ENCODE results near the gene RCL1. TPM values are rescaled to one million over a fixed set of nuclear protein-coding genes. Genes with fewer than 3 reads are reported as not detected.
A peak's percentile ranks its signal among the peaks of the same experiment; 100 is the strongest.

RCL1 gene
- polyA plus RNA-seq, 1 experiment: 7.8 TPM

DNA sequence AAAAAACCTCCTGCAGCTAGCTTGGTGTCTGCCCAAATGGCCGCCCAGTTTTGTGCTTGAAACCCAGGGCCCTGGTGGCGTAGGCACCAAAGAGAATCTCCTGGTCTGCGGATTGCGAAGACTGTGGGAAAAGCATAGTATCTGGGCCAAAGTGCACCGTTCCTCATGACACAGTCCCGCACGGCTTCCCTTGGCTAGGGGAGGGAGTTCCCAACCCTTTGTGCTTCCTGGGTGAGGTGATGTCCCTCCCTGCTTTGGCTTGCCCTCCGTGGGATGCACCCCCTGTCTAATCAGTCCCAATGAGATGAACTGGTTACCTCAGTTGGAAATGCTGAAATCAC is 109.4 kb downstream of the RCL1 start:
- no peaks in the 10 kb centered on the region for H3K9me3 ChIP-seq (ENCODE audit: control insufficient read depth, insufficient read depth, low read length)
- no peak overlapping the region for H3K4me3 ChIP-seq (ENCODE audit: low read depth, low read length)
- ChIA-PET CTCF (no interaction called here), POLR2A (interaction anchor here (0.9 kb wide), 1 partner anchor 46 kb away, joined by 4 read pairs; no protein-coding TSS in a partner anchor)
- no peaks in the 10 kb centered on the region for H3K27me3 ChIP-seq (ENCODE audit: control insufficient read depth, insufficient read depth, low read length)
- H3K27ac ChIP-seq (ENCODE audit: low read depth, low read length): no peak overlapping the region
- no peak for DNase-seq (ENCODE audit: low read depth, low spot score)
- TF ChIP-seq, protein P1, sequence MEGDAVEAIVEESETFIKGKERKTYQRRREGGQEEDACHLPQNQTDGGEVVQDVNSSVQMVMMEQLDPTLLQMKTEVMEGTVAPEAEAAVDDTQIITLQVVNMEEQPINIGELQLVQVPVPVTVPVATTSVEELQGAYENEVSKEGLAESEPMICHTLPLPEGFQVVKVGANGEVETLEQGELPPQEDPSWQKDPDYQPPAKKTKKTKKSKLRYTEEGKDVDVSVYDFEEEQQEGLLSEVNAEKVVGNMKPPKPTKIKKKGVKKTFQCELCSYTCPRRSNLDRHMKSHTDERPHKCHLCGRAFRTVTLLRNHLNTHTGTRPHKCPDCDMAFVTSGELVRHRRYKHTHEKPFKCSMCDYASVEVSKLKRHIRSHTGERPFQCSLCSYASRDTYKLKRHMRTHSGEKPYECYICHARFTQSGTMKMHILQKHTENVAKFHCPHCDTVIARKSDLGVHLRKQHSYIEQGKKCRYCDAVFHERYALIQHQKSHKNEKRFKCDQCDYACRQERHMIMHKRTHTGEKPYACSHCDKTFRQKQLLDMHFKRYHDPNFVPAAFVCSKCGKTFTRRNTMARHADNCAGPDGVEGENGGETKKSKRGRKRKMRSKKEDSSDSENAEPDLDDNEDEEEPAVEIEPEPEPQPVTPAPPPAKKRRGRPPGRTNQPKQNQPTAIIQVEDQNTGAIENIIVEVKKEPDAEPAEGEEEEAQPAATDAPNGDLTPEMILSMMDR (IDR thresholded peaks at IDR 0.05; ENCODE audit: low read depth, low read length): no peak

DNA sequence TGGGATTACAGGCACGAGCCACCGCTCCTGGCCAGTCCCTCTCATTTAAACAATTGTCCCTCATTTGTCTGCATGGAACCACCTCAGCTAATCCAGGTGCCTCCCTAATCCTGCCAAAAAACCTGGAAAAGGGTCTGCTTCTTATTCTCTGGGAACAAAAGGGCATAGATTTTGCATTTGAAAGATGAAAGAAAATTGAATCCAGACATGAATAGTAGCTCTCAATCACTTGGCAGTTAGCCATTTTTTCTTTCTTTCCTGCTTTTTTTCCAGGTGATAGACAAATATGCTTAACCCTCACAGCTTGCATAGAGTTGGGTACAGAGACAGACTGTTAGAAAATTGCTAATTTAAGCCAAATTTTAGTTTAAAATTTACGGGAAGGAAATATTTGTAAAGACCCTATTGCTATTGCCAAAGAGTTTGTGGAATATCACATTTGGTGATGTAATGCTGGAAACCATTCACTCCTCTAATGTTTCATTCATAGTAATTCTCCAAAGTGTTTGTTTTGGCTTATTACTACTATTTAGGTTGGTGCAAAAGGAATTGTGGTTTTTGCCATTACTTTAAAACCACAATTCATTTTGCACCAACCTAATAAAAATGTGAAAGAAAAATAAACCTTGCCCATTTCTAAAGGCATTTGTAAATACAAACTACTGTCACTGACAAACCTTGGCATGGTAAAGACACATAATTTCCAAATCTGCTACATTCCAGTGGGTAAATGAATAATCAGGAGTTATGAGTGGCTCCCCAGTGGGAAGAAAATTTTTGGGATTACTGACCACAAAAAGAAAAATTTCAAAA is 111.8 kb downstream of the RCL1 start:
- DNase-seq (ENCODE audit: low read depth, low spot score): peak; percentile 43
- TF ChIP-seq, protein P1 (IDR thresholded peaks at IDR 0.05; ENCODE audit: low read depth, low read length): no peak
- Histone ChIP-seq H3K27ac (ENCODE audit: low read depth, low read length) (no peak overlapping the region), H3K4me3 (ENCODE audit: low read depth, low read length) (no peak overlapping the region), H3K9me3 (ENCODE audit: control insufficient read depth, insufficient read depth, low read length) (no peaks in the 10 kb centered on the region), H3K27me3 (ENCODE audit: control insufficient read depth, insufficient read depth, low read length) (no peaks in the 10 kb centered on the region)
- ChIA-PET POLR2A (no interaction called here), CTCF (interaction anchor here (0.5 kb wide), 1 partner anchor 84 kb away, joined by 4 read pairs; no protein-coding TSS in a partner anchor)

DNA sequence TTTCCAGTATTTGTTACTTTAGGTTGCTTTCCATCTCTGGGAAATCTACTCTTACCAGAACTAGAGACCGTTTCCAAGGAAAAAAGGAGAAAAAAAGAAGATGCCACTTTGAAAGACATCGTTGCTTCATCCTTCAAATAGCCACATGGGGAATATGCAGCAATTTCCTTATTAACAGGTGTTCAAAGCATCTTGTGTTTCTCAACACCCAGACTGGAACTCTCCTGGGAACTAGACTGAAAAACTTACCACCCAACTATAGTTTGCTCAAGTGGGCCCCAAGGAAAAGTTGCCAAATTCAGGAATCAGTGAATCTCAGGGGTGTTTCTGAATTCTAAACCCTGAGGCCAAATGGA is 112.4 kb downstream of the RCL1 start:
- ChIA-PET CTCF (no interaction called here), POLR2A (no interaction called here)
- DNase-seq (ENCODE audit: low read depth, low spot score): no peak
- H3K9me3 ChIP-seq (ENCODE audit: control insufficient read depth, insufficient read depth, low read length): no peaks in the 10 kb centered on the region
- TF ChIP-seq, protein P1 (IDR thresholded peaks at IDR 0.05; ENCODE audit: low read depth, low read length): no peak
- no peaks in the 10 kb centered on the region for H3K27me3 ChIP-seq (ENCODE audit: control insufficient read depth, insufficient read depth, low read length)
- no peak overlapping the region for H3K4me3 ChIP-seq (ENCODE audit: low read depth, low read length)
- H3K27ac ChIP-seq (ENCODE audit: low read depth, low read length): no peak overlapping the region

Small RNAs within 50 kb of the gene (small RNA-seq; reads per million reads assigned to genes)
- not detected for gene AL158147.1 (ENCODE audit: insufficient read length, low read depth)
- gene MIR101-2 (ENCODE audit: insufficient read length, low read depth): not detected

Other genes starting within 250 kb of the RCL1 start
- 10.5 and 12.1 TPM in 2 replicates for gene PLPP6, start 130.7 kb upstream of the RCL1 start, polyA plus RNA-seq (2011; rRNA removed)
- 1.0 and 1.1 TPM in 2 replicates for gene SPATA6L, start 126.5 kb upstream of the RCL1 start, polyA plus RNA-seq (2011; rRNA removed)
- 9.7 and 13.4 TPM in 2 replicates for gene CDC37L1, start 113.4 kb upstream of the RCL1 start, polyA plus RNA-seq (2011; rRNA removed)
- gene AK3, start 51.7 kb upstream of the RCL1 start, polyA plus RNA-seq (2011; rRNA removed): 52.1 and 70.3 TPM in 2 replicates
- 6.1 and 9.2 TPM in 2 replicates for gene JAK2, start 192.3 kb downstream of the RCL1 start, polyA plus RNA-seq (2011; rRNA removed)